Prostate gland (tissue), 2 donors: ENCODE measurements around the gene SMURF2. TPM values are rescaled to one million over a fixed set of nuclear protein-coding genes. Genes with fewer than 3 reads are reported as not detected.
"Not testable (repeated sequence)": the region's sequence is repeated elsewhere in the genome, so short reads cannot be mapped to it uniquely, and the experiment has no call there.

Experiments
- DNase-seq: peaks from one replicate; pipeline ENCODE4 v3.0.0-alpha.2; 2019; ENCODE audit warnings: low spot score
- H3K27ac ChIP-seq, 2 donors: fragments of 200-600 bp; sonication (generic); 2 replicates each; pipeline ENCODE4 v1.5.1; 2017 to 2019
- H3K27me3 ChIP-seq: fragments of 200-600 bp; sonication (generic); replicated peaks from 2 replicates; pipeline ENCODE4 v1.5.1; 2019; ENCODE audit not compliant: insufficient read depth
- H3K36me3 ChIP-seq, 2 donors: fragments of 200-600 bp; sonication (generic); 1 replicate in 1 of 2; 2 replicates in 1 of 2; pipeline versions ENCODE4 v1.5.1 to v1.8.1; 2017 to 2019
- H3K4me1 ChIP-seq: fragments of 200-600 bp; sonication (generic); replicated peaks from 2 replicates; pipeline ENCODE4 v1.5.1; 2019
- H3K4me3 ChIP-seq, 2 donors: fragments of 200-600 bp; sonication (generic); 2 replicates each; pipeline ENCODE4 v1.5.1; 2017 to 2019
- H3K9me3 ChIP-seq: fragments of 200-600 bp; sonication (generic); 2 replicates; pipeline ENCODE4 v1.5.1; 2017
- CTCF ChIP-seq, 4 experiments: fragments of 200-600 bp in 2 of 4; fragments of 450-650 bp in 2 of 4; sonication (generic) in 2 of 4; IDR thresholded peaks; 1 replicate in 3 of 4; 2 replicates in 1 of 4; pipeline ENCODE4 v1.5.1; 2016 to 2019; ENCODE audit warnings: antibody characterized with exemption in 4 of 4, mild to moderate bottlenecking in 2 of 4, moderate library complexity in 2 of 4
- POLR2A ChIP-seq: fragments of 450-650 bp; IDR thresholded peaks from one replicate; pipeline ENCODE4 v1.6.1; 2016; ENCODE audit warnings: antibody characterized with exemption, mild to moderate bottlenecking
- POLR2AphosphoS5 ChIP-seq: sonication (generic); formaldehyde crosslinking; IDR thresholded peaks from one replicate; pipeline ENCODE4 v1.6.1; 2017; ENCODE audit warnings: antibody characterized with exemption
- WGBS: methylation state at CpG from one replicate; pipeline ENCODE4 v1.1.5; 2018; 5-methylcytosine and 5-hydroxymethylcytosine counted together
- intact Hi-C: fragments of 100-400 bp; cut with DNase I; formaldehyde crosslinking; loops from one replicate; pipeline ENCODE4 v1.14.2; 2022
- total RNA-seq, 2 donors: library from RNA; depleted of rRNA; stranded (reverse); fragments of >200 nt; gene quantifications; one replicate each; pipeline ENCODE4 v1.1.0, GENCODE V29; 2016

SMURF2 gene
- total RNA-seq, 2 donors from 2014 or later, result 21.5 to 29.1 TPM

- WGBS, result 60% methylated on average over 2 of the region's 2 CpGs
- H3K4me3 ChIP-seq, result no peak overlapping the region
- H3K4me1 ChIP-seq, result peaks cover 2% of the 10 kb centered on the region
- H3K36me3 ChIP-seq, result no peaks in the 10 kb centered on the region
- intact Hi-C loops, result no loop called here
- DNase-seq, result no peak
- no peak overlapping the region for H3K27ac ChIP-seq
- H3K27me3 ChIP-seq, result no peaks in the 10 kb centered on the region
- TF ChIP-seq POLR2A, result no peak
- no peak for TF ChIP-seq POLR2AphosphoS5
- no peak for TF ChIP-seq CTCF (IDR thresholded peaks at IDR 0.05)
- H3K9me3 ChIP-seq, result no peaks in the 10 kb centered on the region
Measured at GRCh38 chr17:64585146-64585545, 77.0 kb downstream of the SMURF2 start.

- Histone ChIP-seq H3K9me3 (no peaks in the 10 kb centered on the region), H3K27ac (no peak overlapping the region), H3K27me3 (no peaks in the 10 kb centered on the region), H3K36me3 (no peaks in the 10 kb centered on the region), H3K4me1 (peaks cover 2% of the 10 kb centered on the region), H3K4me3 (no peak overlapping the region)
- TF ChIP-seq POLR2A (no peak), POLR2AphosphoS5 (no peak), CTCF (IDR thresholded peaks at IDR 0.05) (no peak)
- intact Hi-C loops, result no loop called here
- DNase-seq, result peak; percentile 6
- 42% methylated on average over 3 of the region's 3 CpGs for WGBS
Measured at GRCh38 chr17:64583038-64583437, 79.1 kb downstream of the SMURF2 start.

GRCh38 chr17:64580384-64581315 is 81.5 kb downstream of the SMURF2 start:
- no peaks in the 10 kb centered on the region for H3K36me3 ChIP-seq

GRCh38 chr17:64579917-64580316 is 82.2 kb downstream of the SMURF2 start:
- no peak overlapping the region for H3K4me3 ChIP-seq
- 39% methylated on average over 1 of the region's 1 CpG for WGBS
- H3K27ac ChIP-seq, result no peak overlapping the region
- no peaks in the 10 kb centered on the region for H3K36me3 ChIP-seq
- no peaks in the 10 kb centered on the region for H3K9me3 ChIP-seq
- TF ChIP-seq POLR2A (no peak), POLR2AphosphoS5 (no peak), CTCF (IDR thresholded peaks at IDR 0.05) (no peak)
- H3K27me3 ChIP-seq, result no peaks in the 10 kb centered on the region
- DNase-seq, result no peak
- intact Hi-C loops, result no loop called here
- H3K4me1 ChIP-seq, result peaks cover 2% of the 10 kb centered on the region

More at GRCh38 chr17:64580384-64581315, 81.5 kb downstream of the SMURF2 start:
- TF ChIP-seq POLR2AphosphoS5 (no peak), CTCF (IDR thresholded peaks at IDR 0.05) (no peak), POLR2A (no peak)
- DNase-seq, result no peak
- H3K27ac ChIP-seq, result no peak overlapping the region
- peaks cover 2% of the 10 kb centered on the region for H3K4me1 ChIP-seq
- H3K27me3 ChIP-seq, result no peaks in the 10 kb centered on the region
- 72% methylated on average over 7 of the region's 7 CpGs for WGBS
- H3K4me3 ChIP-seq, result no peak overlapping the region
- no peaks in the 10 kb centered on the region for H3K9me3 ChIP-seq
- intact Hi-C loops, result no loop called here

- H3K4me3 ChIP-seq, intact Hi-C loops, H3K27me3 ChIP-seq, H3K27ac ChIP-seq, DNase-seq, H3K9me3 ChIP-seq, H3K4me1 ChIP-seq, H3K36me3 ChIP-seq: not testable (repeated sequence)
- over 99% methylated on average over 4 of the region's 4 CpGs for WGBS
Measured at GRCh38 chr17:64577025-64577424, 85.1 kb downstream of the SMURF2 start.
